ENCODE data around the gene ING2.

Gene ING2

GRCh38 chr4:183507925-183508696 lies 3.3 kb downstream of the ING2 start:
- Mint-ChIP-seq H3K27me3 (ENCODE audit: low read depth) (no peaks in the 10 kb centered on the region), H3K27ac (no peak overlapping the region), H3K36me3 (ENCODE audit: low read depth) (peaks cover 22% of the 10 kb centered on the region), H3K4me1 (ENCODE audit: low read depth) (peaks cover 13% of the 10 kb centered on the region), H3K9me3 (no peaks in the 10 kb centered on the region), H3K4me3 (no peak overlapping the region)
- DNase-seq (ENCODE audit: low spot score) = no peak

- peaks cover 22% of the 10 kb centered on the region for H3K36me3 Mint-ChIP-seq (ENCODE audit: low read depth)
- no peaks in the 10 kb centered on the region for H3K9me3 Mint-ChIP-seq
- no peak for DNase-seq (ENCODE audit: low spot score)
- no peak overlapping the region for H3K4me3 Mint-ChIP-seq
- H3K27ac Mint-ChIP-seq = no peak overlapping the region
- no peaks in the 10 kb centered on the region for H3K27me3 Mint-ChIP-seq (ENCODE audit: low read depth)
- H3K4me1 Mint-ChIP-seq (ENCODE audit: low read depth) = peaks cover 8% of the 10 kb centered on the region
These were observed 4.0 kb downstream of the ING2 start for GRCh38 chr4:183508697-183509335.

- Mint-ChIP-seq H3K4me3 (no peak overlapping the region), H3K27me3 (ENCODE audit: low read depth) (no peaks in the 10 kb centered on the region), H3K36me3 (ENCODE audit: low read depth) (peaks cover 17% of the 10 kb centered on the region), H3K4me1 (ENCODE audit: low read depth) (peaks cover 4% of the 10 kb centered on the region), H3K9me3 (no peaks in the 10 kb centered on the region), H3K27ac (no peak overlapping the region)
- DNase-seq (ENCODE audit: low spot score) = no peak
These were observed 10.6 kb downstream of the ING2 start for GRCh38 chr4:183515411-183515810.

- Mint-ChIP-seq H3K27me3 (ENCODE audit: low read depth) (no peaks in the 10 kb centered on the region), H3K4me3 (no peak overlapping the region), H3K27ac (no peak overlapping the region), H3K4me1 (ENCODE audit: low read depth) (no peaks in the 10 kb centered on the region), H3K9me3 (no peaks in the 10 kb centered on the region), H3K36me3 (ENCODE audit: low read depth) (peaks cover 7% of the 10 kb centered on the region)
- DNase-seq (ENCODE audit: low spot score) = no peak
These were observed 12.3 kb downstream of the ING2 start for GRCh38 chr4:183517194-183517593.

- Mint-ChIP-seq H3K36me3 (ENCODE audit: low read depth) (peaks cover under 1% of the 10 kb centered on the region), H3K27me3 (ENCODE audit: low read depth) (no peaks in the 10 kb centered on the region), H3K4me3 (no peak overlapping the region), H3K9me3 (no peaks in the 10 kb centered on the region), H3K4me1 (ENCODE audit: low read depth) (no peaks in the 10 kb centered on the region), H3K27ac (no peak overlapping the region)
- no peak for DNase-seq (ENCODE audit: low spot score)
These were observed 12.9 kb downstream of the ING2 start for GRCh38 chr4:183517781-183518180.

- DNase-seq (ENCODE audit: low spot score) = no peak
- no peaks in the 10 kb centered on the region for H3K36me3 Mint-ChIP-seq (ENCODE audit: low read depth)
- H3K27me3 Mint-ChIP-seq (ENCODE audit: low read depth) = peaks cover 12% of the 10 kb centered on the region
- no peak overlapping the region for H3K4me3 Mint-ChIP-seq
- H3K9me3 Mint-ChIP-seq = no peaks in the 10 kb centered on the region
- no peaks in the 10 kb centered on the region for H3K4me1 Mint-ChIP-seq (ENCODE audit: low read depth)
- H3K27ac Mint-ChIP-seq = no peak overlapping the region
These were observed 18.0 kb downstream of the ING2 start for GRCh38 chr4:183522821-183523220.

GRCh38 chr4:183527326-183527725 lies 22.5 kb downstream of the ING2 start:
- peaks cover 26% of the 10 kb centered on the region for H3K27me3 Mint-ChIP-seq (ENCODE audit: low read depth)
- H3K9me3 Mint-ChIP-seq = no peaks in the 10 kb centered on the region
- H3K36me3 Mint-ChIP-seq (ENCODE audit: low read depth) = no peaks in the 10 kb centered on the region
- H3K4me3 Mint-ChIP-seq = no peak overlapping the region
- no peak for DNase-seq (ENCODE audit: low spot score)
- H3K4me1 Mint-ChIP-seq (ENCODE audit: low read depth) = no peaks in the 10 kb centered on the region
- no peak overlapping the region for H3K27ac Mint-ChIP-seq

- Mint-ChIP-seq H3K4me3 (no peak overlapping the region), H3K4me1 (ENCODE audit: low read depth) (no peaks in the 10 kb centered on the region), H3K27me3 (ENCODE audit: low read depth) (peaks cover 14% of the 10 kb centered on the region), H3K27ac (no peak overlapping the region), H3K36me3 (ENCODE audit: low read depth) (no peaks in the 10 kb centered on the region), H3K9me3 (no peaks in the 10 kb centered on the region)
- no peak for DNase-seq (ENCODE audit: low spot score)
These were observed 28.0 kb downstream of the ING2 start for GRCh38 chr4:183532821-183533220.

- Mint-ChIP-seq H3K4me1 (ENCODE audit: low read depth) (no peaks in the 10 kb centered on the region), H3K36me3 (ENCODE audit: low read depth) (no peaks in the 10 kb centered on the region), H3K4me3 (no peak overlapping the region), H3K9me3 (no peaks in the 10 kb centered on the region), H3K27ac (no peak overlapping the region), H3K27me3 (ENCODE audit: low read depth) (peaks cover 14% of the 10 kb centered on the region)
- DNase-seq (ENCODE audit: low spot score) = no peak
These were observed 28.8 kb downstream of the ING2 start for GRCh38 chr4:183533698-183534097.

- Mint-ChIP-seq H3K4me3 (no peak overlapping the region), H3K9me3 (peaks cover 10% of the 10 kb centered on the region), H3K36me3 (ENCODE audit: low read depth) (no peaks in the 10 kb centered on the region), H3K4me1 (ENCODE audit: low read depth) (no peaks in the 10 kb centered on the region), H3K27ac (no peak overlapping the region), H3K27me3 (ENCODE audit: low read depth) (peaks cover 8% of the 10 kb centered on the region)
- no peak for DNase-seq (ENCODE audit: low spot score)
These were observed 35.7 kb downstream of the ING2 start for GRCh38 chr4:183540410-183541009.

- Mint-ChIP-seq H3K27ac (no peak overlapping the region), H3K36me3 (ENCODE audit: low read depth) (no peaks in the 10 kb centered on the region), H3K4me1 (ENCODE audit: low read depth) (no peaks in the 10 kb centered on the region), H3K4me3 (no peak overlapping the region), H3K27me3 (ENCODE audit: low read depth) (peaks cover 8% of the 10 kb centered on the region), H3K9me3 (peaks cover 10% of the 10 kb centered on the region)
- no peak for DNase-seq (ENCODE audit: low spot score)
These were observed 36.3 kb downstream of the ING2 start for GRCh38 chr4:183541010-183541751.

GRCh38 chr4:183541752-183542040 lies 36.8 kb downstream of the ING2 start:
- no peaks in the 10 kb centered on the region for H3K36me3 Mint-ChIP-seq (ENCODE audit: low read depth)
- peaks cover 10% of the 10 kb centered on the region for H3K9me3 Mint-ChIP-seq
- no peak for DNase-seq (ENCODE audit: low spot score)
- peaks cover 8% of the 10 kb centered on the region for H3K27me3 Mint-ChIP-seq (ENCODE audit: low read depth)
- no peak overlapping the region for H3K4me3 Mint-ChIP-seq
- H3K27ac Mint-ChIP-seq = no peak overlapping the region
- no peaks in the 10 kb centered on the region for H3K4me1 Mint-ChIP-seq (ENCODE audit: low read depth)

- Mint-ChIP-seq H3K27me3 (ENCODE audit: low read depth) (peaks cover 8% of the 10 kb centered on the region), H3K4me3 (no peak overlapping the region), H3K9me3 (peaks cover 10% of the 10 kb centered on the region), H3K27ac (no peak overlapping the region), H3K36me3 (ENCODE audit: low read depth) (no peaks in the 10 kb centered on the region), H3K4me1 (ENCODE audit: low read depth) (no peaks in the 10 kb centered on the region)
- no peak for DNase-seq (ENCODE audit: low spot score)
These were observed 38.6 kb downstream of the ING2 start for GRCh38 chr4:183543435-183543834.

GRCh38 chr4:183544109-183544508 lies 39.3 kb downstream of the ING2 start:
- Mint-ChIP-seq H3K4me3 (no peak overlapping the region), H3K27me3 (ENCODE audit: low read depth) (peaks cover 8% of the 10 kb centered on the region), H3K27ac (no peak overlapping the region), H3K4me1 (ENCODE audit: low read depth) (no peaks in the 10 kb centered on the region), H3K36me3 (ENCODE audit: low read depth) (no peaks in the 10 kb centered on the region), H3K9me3 (peaks cover 10% of the 10 kb centered on the region)
- DNase-seq (ENCODE audit: low spot score) = no peak

Data from T-helper 2 cell treated with Interferon-gamma antibody and Interleukin-4, amounts not matched to agents 5 μg/mL and 100 μg/mL, for 36 hours (primary cell).